ENCODE data around the gene CSNK1D.
"Not testable (repeated sequence)": the region's sequence is repeated elsewhere in the genome, so short reads cannot be mapped to it uniquely, and the experiment has no call there.

CSNK1D gene

DNA sequence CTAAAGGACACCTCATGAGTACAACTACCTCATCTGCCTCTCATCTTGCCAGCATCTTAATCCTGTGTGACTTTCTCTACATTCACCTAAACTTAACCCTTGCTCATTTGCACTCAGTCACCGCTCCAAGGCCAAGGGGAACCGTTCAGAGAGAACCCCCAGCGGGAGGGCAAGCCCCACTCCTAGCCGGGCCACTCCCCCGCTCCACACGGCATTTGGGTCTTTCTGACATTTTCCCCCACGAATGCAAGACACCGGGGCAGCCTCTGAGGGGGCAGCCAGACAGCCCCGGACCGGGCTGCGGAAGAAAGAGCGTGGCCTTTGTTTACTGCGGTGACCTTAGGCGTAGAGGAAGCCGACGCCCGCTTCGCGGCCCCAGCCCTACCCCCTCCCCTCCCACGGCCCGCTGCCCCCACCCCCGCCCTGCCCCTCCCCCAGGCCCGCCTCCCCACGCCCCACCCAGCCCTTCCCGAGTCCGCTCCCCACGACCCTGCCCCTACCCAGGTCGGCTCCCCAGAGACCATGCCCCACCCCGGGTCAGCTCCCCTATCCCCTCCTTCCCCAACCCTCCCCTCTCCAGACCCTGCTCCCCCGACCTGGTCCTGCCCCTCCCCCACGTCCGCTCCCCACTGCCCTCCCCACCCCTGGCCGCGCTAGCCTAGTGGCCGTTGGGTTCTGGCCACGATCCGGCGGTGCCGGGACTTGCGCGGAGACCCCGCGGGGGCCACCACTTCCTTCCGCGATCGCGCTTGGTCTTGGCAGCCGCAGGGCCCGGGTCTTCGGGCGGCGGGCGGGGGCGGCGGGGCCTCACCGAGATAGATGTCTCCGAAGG, 789 bp downstream of the CSNK1D start:
- no peak for DNase-seq

DNA sequence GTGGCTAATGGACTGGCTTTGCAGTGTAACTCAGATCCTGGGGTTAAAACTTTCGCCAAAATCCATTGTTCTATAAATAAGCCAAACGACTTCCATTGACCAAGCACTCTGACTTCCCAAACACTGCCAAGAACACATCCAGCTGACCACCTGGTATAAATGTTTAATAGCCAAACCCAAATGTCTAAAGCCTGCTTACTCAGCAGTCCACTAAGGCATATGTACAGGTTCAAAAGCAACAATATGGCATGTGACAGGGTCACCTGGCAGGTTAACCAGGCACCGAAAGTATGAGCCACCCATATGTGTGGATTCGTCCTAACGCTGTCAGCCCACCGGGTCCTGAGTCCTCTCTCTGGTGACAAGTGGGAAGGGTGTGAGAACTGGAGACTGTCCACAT, 2.1 kb downstream of the CSNK1D start:
- DNase-seq = no peak

DNA sequence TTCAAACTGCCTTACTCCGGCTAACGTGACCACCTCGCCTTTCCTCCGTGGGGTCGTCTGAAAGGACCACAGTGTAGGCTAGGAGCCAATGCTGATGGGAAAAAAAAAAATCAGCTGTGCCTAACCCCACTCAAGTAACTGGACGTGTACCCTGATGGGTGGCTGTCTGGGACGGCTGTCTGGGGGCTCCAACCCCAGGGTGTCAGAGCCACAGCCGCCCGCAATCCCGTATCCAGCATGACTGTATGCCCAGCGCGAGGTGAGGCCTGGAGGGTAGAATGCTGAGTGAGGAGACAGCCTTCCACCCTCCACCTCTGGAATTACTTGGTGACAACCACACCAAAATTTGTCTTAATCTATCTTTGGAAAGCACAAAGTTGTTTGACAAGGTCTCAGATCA, 2.8 kb downstream of the CSNK1D start:
- no peak for DNase-seq

DNA sequence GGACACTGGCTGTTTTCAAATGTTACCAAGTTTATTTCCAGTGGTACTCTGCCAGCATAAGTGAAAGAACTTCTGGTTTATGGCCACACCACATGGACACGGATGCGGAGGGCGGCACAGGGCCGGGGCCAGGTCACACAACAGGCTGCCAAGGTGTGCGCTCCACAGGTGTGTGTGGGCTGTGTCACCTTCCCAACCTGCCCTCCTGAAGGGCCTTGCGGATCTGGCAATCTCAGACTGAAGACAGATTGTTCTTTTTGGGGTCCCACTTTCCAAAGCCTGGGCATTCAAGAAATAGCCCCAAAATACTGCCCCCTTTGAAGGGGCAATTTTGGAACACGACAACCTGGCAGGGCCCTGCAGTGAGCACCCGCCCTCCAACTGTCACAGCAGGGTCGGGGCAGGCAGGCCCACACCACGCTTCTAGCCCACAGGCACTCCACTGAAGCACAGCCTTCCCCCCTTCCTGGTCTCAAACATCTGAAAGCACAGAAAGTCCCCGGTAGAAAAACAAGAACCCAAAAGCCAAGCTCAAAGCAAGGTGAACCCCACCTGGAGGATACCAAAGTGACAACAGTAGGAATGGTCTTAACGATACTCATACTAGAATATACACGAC, 3.5 kb downstream of the CSNK1D start:
- DNase-seq = no peak

DNA sequence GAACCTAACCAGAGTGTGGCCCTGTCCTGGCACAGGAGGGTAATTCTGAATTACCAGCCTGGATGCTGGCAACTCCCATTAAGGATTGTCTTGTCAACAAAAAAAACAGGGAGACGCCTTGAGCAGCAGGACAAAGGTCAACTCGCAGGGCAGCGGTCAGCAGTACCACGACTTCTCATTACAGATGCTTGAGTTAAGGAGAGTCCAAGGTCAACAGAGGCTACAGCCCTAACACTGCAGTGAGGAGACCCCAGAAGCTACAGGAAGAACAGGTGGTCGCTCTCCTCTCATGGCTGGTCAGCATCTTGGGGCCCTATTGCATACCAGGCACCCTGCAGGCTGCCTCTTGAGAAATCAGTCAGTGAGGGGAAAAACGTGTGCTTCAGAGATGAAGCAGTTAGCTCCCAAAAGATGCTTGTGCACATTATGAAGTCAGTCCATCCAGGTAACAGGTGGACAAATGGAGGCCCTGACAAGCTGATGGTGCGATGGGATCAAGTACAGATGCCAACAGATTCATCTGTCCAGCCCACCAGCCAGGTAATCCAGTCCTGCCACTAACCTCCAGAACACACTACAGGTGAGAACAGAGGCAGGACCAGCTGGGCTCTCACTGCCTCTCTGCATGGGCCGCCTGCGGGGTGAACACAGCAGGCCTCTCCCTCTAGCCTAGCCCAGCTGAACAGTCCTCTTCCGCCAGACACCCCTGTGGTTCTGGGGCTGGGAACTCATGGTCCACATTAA, 4.2 kb downstream of the CSNK1D start:
- DNase-seq = no peak

DNA sequence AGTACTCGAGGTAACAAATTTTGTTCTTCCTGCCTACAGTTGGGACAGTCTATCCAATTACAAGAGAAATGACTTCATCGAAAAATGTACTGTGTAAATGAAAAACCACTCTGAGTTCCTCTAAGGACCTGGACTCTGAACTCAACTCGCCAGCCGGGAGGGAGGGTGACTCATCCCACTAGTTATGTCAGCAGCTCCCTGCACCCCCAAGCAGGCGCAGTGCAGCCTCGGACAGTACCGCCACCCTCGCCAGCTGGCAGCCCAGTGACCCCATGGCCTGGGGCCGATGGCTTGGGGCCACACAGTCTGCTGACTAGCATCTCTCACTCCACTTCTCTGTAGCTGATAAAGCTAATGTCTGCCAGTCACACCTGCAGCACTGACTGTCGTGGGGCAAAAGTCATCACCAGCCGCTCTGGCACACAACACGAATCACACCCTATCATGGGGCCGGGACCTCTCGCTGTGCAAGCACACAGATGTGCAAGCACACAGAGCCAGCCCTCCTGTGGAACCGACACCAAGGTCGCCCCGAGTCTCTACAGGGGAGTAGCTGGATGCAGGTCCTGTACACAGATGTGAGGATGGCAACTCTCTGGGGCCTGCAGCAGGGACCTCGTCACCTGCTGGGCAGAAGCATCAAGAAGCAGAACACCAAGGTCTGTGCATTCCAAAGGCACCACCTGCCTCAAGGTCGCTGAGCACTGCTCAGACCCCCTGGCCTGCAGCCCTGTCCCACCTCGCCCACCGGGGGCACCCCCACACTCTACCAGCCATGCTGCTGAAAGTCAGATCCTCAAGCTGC, 5.7 kb downstream of the CSNK1D start:
- peak; percentile 50 for DNase-seq

DNA sequence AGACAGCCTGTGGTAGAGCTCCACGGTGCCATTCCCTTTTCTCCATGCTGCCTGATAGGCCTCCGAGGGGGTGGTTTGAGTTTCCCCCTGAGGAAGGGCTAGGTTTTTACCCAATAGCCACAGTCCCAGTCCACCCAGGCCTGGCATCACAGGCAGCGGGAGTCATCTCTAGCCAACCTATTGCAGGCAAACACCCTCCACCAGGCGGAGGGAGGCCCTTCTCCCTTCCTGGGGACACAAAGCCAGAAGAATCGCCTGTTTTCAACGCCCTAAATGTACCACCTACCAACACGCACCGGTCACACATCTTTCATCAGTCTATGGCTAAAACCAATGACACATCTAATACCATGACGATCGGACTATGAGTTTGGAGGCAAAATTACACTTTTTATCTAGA, 7.4 kb downstream of the CSNK1D start:
- DNase-seq = no peak

DNA sequence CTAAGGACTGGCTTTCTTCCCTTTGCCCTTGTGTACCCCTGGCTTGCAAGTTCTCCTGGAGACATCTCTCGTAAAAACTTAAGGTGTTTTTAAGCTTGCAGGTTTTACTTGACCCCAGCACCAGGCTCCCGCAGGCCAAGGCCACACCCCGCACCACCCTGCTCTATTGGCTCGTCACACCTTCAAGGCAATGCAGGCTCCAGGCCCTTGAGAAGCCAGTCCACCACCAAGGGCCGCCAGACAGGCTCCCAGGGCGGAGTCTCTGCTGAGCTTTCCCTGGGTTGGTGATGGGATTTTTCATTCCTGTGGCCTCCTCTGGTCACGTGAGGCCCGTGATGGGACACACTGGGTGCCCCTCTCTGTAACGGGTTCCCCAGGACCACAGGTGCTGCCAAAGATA, 9.9 kb downstream of the CSNK1D start:
- DNase-seq = no peak

DNA sequence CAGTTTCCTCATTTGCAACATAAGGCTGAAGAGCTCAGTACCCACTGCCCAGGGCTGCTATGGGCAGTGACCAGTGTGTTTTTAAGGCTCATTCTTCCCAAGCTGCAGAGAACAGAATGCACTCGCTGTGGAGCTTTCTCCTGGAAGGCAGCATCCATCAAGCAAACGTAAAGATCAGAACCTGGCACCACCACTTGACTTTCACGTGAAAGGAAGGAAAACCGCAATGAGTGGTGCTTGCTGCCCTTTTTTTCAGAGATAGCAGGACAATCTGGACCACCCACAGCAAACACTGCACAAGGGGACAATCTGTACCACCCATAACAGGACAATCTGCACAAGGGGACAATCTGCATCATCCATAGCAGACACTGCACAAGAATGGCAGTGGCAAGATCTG, 11.2 kb downstream of the CSNK1D start:
- no peak for DNase-seq

DNA sequence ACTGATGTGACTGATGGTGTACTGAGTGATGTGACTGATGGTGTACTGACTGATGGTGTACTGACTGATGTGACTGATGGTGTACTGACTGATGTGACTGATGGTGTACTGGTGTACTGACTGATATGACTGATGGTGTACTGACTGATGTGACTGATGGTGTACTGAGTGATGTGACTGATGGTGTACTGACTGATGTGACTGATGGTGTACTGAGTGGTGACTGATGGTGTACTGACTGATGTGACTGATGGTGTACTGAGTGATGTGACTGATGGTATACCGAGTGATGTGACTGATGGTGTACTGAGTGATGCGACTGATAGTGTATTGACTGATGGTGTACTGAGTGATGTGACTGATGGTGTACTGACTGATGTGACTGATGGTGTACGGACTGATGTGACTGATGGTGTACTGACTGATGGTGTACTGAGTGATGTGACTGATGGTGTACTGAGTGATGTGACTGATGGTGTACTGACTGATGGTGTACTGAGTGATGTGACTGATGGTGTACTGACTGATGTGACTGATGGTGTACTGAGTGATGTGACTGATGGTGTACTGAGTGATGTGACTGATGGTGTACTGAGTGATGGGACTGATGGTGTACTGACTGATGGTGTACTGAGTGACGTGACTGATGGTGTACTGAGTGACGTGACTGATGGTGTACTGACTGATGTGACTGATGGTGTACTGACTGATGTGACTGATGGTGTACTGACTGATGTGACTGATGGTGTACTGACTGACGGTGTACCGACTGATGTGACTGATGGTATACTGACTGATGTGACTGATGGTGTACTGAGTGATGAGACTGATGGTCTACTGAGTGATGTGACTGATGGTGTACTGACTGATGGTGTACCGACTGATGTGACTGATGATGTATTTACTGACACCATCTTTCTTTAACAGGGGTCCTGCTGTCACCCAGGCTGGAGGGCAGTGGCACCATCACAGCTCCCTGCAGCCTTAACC, 13.2 kb downstream of the CSNK1D start:
- not testable (repeated sequence) for DNase-seq

DNA sequence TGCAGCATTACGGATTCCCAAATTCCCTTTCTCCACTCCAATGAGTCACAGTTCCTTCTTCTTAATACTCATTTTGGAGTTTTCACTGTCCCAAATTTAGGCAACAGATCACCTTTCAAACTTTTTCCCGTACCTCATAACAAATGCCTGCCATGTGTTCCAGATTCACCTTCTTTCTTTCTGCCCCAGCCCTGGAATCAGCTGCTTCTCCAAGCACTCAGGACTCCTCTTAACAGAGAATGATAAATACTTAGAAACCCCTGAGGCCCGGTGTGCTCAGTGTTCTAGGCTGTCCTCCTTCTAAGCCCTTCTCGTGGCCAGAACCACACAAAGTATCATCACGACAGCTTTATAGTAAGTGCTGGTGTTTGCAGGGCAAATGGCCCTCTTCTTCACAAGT, 14.9 kb downstream of the CSNK1D start:
- DNase-seq = no peak

DNA sequence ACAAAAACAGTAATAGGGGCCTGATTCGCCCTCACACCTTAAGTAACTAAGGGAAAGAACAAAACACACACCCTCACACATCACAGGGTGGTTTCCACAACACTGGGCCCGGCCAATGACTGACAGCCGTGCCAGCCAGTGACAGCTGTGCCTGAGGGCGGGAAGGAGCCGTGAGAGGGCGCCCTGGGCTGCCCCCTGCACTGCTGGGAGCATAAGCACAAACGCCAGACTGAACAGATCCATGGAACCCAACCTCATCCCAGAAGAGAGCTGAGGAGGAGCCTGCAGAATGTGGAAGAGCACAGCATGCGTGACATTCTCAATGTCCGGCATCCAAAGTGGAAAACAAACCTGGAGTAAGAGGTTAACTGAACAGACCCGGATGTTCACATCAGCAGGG, 16.0 kb downstream of the CSNK1D start:
- no peak for DNase-seq

DNA sequence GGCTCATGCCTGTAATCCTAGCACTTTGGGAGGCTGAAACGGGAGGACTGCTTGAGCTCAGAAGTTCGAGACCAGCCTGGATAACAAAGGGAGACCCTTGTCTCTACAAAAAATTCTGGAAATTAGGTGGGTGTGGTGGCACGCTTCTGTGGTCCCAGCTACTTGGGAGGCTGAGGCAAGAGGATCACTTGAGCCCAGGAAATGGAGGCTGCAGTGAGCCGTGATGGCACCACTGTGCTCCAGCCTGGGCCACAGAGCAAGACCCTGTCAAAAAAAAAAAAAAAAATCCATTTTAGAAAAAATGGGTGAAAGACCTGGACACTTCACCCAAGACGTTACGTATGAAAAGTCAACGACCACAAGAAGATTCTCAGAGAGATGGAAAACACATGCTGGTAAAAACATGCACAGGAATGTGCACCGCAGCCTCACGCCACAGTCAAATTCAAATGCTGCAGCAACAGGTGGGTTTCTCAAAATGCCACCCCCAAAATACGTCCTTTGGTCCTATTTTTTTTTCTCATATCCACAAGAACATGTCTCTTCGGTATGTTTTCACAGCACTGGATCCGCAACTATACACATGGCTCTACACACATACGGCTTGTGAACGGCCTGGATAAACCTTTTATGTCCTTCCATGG, 17.1 kb downstream of the CSNK1D start:
- no peak for DNase-seq

DNA sequence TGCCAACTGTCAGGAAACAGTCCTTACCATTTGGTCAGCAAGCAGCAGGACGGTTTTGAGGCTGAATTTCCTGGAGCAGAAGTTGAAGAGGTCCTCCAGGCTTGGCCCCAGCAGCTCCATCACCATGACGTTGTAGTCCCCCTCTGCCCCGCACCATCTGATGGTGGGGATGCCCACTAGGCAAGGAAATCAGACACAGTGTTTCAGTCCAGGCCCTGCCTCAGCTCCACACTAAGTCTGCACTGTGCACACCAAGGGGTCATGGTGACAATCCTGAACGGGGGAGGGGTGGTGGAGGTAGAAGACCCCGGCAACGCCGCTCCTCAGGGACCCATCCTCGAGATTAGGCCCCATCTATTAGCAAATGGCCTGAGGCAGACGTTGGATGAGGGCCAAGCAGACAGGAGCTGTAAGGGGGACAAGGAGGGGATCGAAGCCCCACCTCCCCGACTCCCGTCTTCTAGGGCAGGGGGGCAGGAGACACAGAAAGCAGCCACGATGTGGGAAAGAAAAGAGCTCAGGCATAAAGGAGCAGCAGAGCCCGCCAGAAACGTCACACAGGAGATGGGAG, 18.0 kb downstream of the CSNK1D start:
- no peak for DNase-seq

DNA sequence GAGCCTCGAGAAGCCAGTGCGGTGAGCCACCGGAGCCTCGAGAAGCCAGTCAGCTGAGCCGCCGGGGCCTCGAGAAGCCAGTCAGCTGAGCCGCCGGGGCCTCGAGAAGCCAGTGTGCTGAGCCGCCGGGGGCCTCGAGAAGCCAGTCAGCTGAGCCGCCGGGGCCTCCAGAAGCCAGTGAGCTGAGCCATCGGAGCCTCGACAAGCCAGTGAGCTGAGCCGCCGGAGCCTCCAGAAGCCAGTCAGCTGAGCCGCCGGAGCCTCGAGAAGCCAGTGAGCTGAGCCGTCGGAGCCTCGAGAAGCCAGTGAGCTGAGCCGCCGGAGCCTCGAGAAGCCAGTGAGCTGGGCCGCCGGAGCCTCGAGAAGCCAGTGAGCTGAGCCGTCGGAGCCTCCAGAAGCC, 18.8 kb downstream of the CSNK1D start:
- DNase-seq = not testable (repeated sequence)

DNA sequence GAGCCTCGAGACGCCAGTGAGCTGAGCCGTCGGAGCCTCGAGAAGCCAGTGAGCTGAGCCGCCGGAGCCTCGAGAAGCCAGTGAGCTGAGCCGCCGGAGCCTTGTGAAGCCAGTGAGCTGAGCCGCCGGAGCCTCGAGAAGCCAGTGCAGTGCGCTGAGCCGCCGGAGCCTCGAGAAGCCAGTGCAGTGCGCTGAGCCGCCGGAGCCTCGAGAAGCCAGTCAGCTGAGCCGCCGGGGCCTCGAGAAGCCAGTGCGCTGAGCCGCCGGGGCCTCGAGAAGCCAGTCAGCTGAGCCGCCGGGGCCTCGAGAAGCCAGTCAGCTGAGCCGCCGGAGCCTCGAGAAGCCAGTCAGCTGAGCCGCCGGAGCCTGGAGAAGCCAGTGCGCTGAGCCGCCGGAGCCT, 19.4 kb downstream of the CSNK1D start:
- not testable (repeated sequence) for DNase-seq

DNA sequence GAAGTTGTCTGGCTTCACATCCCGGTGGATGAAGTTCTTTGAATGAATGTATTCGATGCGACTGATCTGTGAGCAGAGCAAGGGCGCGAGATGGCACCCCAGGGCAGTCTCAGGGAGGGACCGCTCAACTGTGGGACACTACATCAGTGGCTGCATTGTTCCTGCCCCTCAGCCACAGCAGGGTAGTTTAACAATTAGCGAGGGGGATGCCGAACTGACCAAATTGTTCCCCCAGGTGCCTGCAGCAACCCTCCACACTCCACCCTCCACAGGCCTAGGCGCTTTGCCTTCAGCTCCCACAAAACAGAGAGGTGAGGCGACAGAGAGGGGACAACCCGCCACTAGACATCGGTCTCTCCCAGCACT, 20.3 kb downstream of the CSNK1D start:
- no peak for DNase-seq

DNA sequence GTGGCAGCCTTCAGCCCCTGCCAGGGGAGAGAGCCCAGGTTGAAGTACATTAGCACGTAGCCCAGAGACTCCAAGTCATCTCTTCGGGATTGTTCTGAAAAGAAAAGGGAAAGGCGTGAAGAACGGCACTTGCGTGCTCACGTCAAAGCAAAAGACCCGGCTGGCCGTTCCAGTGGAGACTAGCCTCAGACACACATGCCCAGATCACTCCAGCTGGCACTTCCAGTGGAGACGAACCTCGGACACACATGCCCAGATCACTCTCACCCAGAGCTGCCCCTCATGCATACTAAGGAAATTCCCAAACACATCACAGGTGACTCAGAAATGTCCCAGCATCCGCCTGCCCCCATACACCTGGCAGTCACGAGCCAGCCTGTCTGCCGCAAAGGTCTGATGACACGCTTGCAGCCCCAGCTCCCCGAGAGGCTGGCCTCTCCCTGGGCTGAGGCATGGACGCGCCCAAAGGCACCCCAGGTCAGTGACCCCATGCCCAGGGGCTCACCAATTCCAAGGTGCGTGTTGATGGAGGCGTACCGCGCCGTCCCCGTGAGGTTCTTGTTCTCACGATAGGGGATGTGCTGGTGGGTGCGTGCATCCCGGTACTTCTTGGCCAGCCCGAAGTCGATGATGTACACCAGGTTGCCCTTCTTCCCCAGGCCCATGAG, 20.9 kb downstream of the CSNK1D start:
- DNase-seq = no peak

DNA sequence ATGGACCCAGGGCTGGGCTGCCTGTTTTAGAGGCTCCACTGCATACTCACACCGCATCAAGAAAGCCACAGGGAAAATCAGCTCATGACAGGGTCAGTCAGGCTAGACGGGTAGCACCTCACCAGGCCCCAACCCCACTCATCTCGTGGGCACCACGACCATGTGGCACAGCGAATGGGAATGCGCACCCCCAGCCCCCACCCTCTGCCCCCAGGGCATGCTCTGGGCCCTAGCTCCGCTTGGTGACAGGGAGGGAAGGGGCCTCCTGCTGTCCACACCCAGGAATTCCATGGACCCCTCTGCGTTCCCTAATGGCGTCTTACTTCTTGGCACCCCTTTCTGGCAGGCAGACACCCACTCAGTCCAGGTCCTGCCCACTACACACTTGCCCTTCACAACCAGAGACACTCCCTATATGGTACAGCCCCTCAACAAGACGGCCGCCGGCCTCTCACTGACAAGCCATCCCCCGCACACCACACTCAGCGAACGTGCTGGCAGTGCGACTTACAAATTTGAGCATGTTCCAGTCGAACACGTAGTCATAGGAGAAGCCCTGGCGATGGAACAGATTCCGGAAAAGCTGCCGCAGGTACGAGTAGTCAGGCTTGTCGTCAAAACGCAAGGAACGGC, 22.5 kb downstream of the CSNK1D start:
- no peak for DNase-seq

All from GOT3 (cell line).